ENCODE data around the gene BMX.

BMX gene

DNA sequence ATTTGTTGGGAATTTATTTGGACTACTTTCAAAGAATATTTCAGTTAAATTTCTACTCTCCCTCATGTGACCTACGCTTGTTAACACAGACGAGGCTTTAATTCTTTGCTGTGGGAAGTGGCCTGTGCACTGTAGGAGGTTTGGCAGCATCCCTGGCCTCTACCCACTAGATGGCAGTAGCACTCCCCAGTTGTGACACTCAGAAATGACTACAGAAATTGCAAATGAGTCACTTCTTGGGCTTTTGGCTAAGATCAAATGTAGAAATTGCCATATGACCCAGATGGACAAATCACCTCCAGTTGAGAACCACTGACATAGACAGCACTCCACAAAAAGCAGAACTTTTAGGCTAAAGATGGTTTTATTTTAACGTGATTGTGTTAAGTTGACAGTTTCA lies 29.6 kb upstream of the BMX start:
- TF ChIP-seq, protein P1, sequence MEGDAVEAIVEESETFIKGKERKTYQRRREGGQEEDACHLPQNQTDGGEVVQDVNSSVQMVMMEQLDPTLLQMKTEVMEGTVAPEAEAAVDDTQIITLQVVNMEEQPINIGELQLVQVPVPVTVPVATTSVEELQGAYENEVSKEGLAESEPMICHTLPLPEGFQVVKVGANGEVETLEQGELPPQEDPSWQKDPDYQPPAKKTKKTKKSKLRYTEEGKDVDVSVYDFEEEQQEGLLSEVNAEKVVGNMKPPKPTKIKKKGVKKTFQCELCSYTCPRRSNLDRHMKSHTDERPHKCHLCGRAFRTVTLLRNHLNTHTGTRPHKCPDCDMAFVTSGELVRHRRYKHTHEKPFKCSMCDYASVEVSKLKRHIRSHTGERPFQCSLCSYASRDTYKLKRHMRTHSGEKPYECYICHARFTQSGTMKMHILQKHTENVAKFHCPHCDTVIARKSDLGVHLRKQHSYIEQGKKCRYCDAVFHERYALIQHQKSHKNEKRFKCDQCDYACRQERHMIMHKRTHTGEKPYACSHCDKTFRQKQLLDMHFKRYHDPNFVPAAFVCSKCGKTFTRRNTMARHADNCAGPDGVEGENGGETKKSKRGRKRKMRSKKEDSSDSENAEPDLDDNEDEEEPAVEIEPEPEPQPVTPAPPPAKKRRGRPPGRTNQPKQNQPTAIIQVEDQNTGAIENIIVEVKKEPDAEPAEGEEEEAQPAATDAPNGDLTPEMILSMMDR (IDR thresholded peaks at IDR 0.05; ENCODE audit: low read length, missing control alignments) = peak; percentile 75
- peak; percentile 71 for DNase-seq (ENCODE audit: low read depth)
- H3K4me3 ChIP-seq (replicated peaks; ENCODE audit: low read depth, low read length) = no peak overlapping the region

DNA sequence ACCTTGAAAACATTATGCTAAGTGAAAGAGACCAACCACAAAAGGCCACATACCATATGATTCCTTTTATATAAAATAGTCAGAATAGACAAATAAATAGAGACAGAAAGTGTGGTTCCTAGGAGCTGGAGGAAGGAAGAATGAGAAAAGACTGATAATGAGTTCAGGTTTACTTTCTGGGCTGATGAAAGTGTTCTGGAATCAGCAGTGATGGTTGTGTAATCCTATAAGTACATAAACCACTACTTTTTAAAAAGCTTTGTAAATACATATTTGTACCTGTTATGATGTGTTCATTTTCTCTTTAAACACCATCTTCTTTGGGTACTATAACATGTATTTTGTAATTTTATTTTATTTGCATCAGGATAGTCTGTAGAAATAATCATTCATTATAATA lies 28.1 kb upstream of the BMX start:
- no peak for DNase-seq (ENCODE audit: low read depth)
- no peak overlapping the region for H3K4me3 ChIP-seq (replicated peaks; ENCODE audit: low read depth, low read length)
- TF ChIP-seq, protein P1 (IDR thresholded peaks at IDR 0.05; ENCODE audit: low read length, missing control alignments) = no peak

DNA sequence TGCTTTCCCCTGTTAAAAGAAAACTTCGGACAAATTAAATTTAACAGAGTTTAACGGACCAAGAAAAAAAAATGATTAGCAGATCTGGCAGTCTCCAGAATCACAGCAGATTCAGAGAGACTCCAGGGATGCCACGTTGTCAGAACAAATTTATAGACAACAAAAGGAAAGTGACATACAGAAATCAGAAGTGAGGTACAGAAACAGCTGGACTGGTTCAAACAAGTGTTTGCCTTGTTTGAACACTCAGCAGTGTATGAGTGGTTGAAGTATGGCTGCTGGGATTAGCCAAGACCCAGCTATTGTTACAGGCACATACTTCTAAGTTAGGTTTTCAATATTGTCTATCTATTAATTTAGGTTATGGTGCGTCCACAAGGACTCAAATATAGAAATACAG lies 26.6 kb upstream of the BMX start:
- TF ChIP-seq, protein P1 (IDR thresholded peaks at IDR 0.05; ENCODE audit: low read length, missing control alignments) = no peak
- DNase-seq (ENCODE audit: low read depth) = no peak
- H3K4me3 ChIP-seq (replicated peaks; ENCODE audit: low read depth, low read length) = no peak overlapping the region

GRCh38 chrX:15475021-15475420 lies 25.6 kb upstream of the BMX start:
- TF ChIP-seq, protein P1 (IDR thresholded peaks at IDR 0.05; ENCODE audit: low read length, missing control alignments) = no peak
- H3K4me3 ChIP-seq (replicated peaks; ENCODE audit: low read depth, low read length) = no peak overlapping the region
- DNase-seq (ENCODE audit: low read depth) = peak; percentile 31

- no peak overlapping the region for H3K4me3 ChIP-seq (replicated peaks; ENCODE audit: low read depth, low read length)
- DNase-seq (ENCODE audit: low read depth) = no peak
- TF ChIP-seq, protein P1 (IDR thresholded peaks at IDR 0.05; ENCODE audit: low read length, missing control alignments) = no peak
Measured at GRCh38 chrX:15475486-15475885, 25.1 kb upstream of the BMX start.

- TF ChIP-seq, protein P1 (IDR thresholded peaks at IDR 0.05; ENCODE audit: low read length, missing control alignments) = no peak
- DNase-seq (ENCODE audit: low read depth) = no peak
Measured at GRCh38 chrX:15483891-15484290, 16.7 kb upstream of the BMX start.

DNA sequence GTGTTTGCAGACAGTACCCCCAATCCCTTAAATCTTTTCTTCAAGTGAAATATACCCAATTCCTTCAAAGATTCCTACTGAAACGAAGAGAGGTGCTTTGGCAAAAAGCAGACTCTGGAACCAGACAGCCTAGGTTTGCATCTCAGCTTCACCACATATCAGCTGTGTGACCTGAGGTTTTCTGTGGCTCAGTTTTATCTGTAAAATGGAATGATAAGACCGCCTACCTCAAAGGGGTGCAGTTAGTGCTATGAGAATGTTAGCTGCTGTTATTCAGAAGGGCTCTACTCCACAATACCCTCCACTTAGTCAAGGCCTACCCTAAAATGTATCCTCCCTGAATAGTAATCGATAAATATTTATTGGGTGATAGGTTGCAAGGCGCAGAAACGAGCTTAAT lies 8.1 kb upstream of the BMX start:
- DNase-seq (ENCODE audit: low read depth) = no peak
- peak overlapping the region; percentile 67 for H3K4me3 ChIP-seq (replicated peaks; ENCODE audit: low read depth, low read length)
- TF ChIP-seq, protein P1 (IDR thresholded peaks at IDR 0.05; ENCODE audit: low read length, missing control alignments) = no peak

More at GRCh38 chrX:15483891-15484290, 16.7 kb upstream of the BMX start:
- no peak overlapping the region for H3K4me3 ChIP-seq (replicated peaks; ENCODE audit: low read depth, low read length)

All from fibroblast of pulmonary artery (primary cell).